GM18505 (cell line): ENCODE data around the gene SLC35B2.

Experiments
- ATAC-seq: cut with Tn5 transposase; IDR thresholded peaks from one replicate; pipeline ENCODE4 v1.9.1; 2021; ENCODE audit not compliant: unreplicated experiment
- POLR2A ChIP-seq: IDR thresholded peaks from 4 replicates; pipeline ENCODE4 v1.6.1; 2011; ENCODE audit warnings: borderline replicate concordance; ENCODE audit not compliant: insufficient read depth, insufficient read length; ENCODE audit errors: extremely low read depth

The SLC35B2 gene

DNA sequence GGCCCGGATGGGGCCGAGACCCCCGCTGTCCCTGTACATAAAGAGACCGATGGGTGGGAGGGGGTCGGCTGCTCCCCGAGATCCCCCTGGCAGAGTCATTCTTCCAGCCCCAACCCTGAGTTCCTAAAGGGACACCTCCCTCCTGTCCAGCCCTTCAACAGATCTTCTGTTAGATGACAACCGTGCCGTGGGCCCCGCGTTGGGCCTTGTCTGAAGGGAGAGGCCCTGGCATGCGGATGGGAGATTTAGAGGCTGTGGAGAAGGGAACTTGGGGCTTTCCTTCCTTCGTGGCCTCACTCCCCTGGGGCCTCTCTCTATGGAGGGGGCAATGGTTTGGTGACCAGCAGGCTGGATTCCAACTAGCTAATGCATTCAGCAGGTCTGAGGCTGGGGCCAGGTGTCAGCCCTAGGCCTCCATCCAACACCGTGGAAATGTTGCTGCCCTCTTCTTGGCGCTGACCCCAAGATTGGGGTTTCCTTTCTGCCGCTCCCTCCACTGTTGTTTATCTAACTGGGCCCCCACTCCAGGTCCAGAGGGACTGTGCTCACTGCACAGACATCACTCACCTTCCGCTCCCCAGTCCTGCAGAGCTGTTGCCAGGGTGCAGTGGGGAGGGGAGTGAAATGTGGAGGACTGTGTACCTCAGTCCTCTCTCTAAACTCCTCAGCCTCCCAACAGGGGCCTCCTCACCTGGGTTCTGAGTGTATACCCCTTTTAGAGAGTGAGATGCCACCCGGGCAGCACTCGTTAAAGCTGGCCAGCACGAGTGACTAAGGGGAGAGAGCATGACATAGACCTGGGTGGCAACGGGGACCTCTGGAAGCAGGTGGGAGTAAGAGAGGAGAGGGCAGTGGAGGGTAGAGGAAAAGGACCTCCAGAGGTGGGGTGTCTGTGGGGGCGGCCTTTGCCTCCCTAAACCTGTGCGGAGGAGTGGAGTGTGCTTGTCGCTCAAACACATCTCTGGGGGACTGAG, 19.6 kb upstream of the SLC35B2 start:
- ATAC-seq, result no peak
- no peak for TF ChIP-seq POLR2A

DNA sequence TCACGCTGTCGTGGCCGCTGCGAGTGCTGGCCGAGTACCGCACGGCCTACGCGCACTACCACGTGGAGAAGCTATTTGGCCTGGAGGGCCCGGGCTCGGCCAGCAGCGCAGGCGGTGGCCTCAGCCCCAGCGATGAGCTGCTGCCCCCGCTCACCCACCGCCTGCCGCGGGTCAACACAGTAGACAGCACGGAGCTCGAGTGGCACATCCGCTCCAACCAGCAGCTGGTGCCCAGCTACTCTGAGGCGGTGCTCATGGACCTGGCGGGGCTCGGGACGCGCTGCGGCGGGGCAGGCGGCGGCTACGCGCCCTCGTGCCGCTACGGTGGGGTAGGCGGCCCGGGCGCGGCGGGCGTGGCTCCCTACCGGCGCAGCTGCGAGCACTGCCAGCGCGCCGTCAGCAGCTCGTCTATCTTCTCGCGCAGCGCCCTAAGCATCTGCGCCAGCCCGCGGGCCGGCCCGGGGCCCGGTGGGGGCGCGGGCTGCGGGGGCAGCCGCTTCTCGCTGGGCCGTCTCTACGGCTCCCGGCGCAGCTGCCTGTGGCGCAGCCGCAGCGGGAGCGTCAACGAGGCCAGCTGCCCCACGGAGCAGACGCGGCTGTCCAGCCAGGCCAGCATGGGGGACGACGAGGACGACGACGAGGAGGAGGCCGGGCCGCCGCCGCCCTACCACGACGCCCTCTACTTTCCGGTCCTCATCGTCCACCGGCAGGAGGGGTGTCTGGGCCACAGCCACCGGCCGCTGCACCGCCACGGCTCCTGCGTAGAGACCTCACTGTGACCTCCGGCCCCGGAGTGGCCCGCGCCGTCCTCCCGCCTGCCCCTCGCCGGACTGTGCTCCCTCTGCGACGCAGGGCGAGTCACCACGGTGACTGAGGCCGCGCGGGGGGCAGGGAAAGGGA, 18.7 kb upstream of the SLC35B2 start:
- ATAC-seq, result no peak
- TF ChIP-seq POLR2A, result no peak

DNA sequence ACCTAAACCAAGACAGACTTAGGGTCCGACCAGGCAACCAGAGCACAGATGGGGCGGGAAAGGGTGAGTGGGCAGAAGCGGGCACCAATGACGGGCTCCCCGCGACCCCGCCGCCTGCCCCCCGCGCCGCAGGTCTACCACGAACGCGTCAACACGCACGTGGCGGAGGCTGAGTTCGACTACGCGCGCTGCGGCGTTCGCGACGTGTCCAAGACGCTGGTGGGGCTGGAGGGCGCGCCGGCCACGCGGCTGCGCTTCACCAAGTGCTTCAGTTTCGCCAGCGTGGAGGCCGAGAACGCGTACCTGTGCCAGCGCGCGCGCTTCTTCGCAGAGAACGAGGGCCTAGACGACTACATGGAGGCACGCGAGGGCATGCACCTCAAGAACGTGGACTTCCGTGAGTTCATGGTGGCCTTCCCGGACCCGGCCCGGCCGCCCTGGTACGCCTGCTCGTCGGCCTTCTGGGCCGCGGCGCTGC, 18.0 kb upstream of the SLC35B2 start:
- TF ChIP-seq POLR2A, result no peak
- no peak for ATAC-seq

DNA sequence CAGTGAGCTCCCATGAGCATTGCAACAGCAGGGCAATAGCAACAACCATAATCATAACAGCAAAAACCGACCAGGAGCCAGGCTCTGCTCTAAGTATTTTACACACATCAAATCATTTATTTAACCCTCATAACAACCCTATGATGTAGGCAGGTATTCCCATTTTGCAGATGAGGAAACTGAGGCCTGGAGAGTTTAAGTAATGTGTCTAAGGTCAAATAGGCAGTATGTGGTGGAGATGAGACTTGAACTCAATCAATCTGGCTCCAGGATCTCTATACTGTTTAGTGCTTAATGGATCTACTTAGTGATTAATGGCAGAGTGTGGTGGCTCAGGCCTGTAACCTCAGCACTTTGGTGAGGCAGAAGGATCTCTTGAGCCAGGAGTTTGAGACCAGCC, 16.3 kb upstream of the SLC35B2 start:
- ATAC-seq, result no peak
- TF ChIP-seq POLR2A, result no peak

DNA sequence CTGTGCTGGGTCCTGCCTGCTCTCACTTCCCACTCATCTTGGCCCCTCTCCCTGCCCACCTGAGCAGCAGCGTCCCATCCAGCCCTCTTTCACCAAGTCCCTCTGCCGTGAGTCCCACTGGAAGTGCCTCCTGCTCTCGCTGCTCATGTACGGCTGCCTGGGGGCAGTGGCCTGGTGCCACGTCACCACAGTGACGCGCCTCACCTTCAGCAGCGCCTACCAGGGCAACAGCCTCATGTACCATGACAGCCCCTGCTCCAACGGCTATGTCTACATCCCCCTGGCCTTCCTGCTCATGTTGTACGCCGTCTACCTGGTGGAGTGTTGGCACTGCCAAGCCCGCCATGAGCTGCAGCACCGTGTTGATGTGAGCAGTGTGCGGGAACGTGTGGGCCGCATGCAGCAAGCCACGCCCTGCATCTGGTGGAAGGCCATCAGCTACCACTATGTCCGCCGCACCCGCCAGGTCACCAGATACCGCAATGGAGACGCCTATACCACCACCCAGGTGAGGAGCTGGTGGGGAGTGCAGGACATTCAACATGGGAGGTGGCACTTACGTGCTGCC, 15.8 kb upstream of the SLC35B2 start:
- ATAC-seq, result no peak
- no peak for TF ChIP-seq POLR2A

DNA sequence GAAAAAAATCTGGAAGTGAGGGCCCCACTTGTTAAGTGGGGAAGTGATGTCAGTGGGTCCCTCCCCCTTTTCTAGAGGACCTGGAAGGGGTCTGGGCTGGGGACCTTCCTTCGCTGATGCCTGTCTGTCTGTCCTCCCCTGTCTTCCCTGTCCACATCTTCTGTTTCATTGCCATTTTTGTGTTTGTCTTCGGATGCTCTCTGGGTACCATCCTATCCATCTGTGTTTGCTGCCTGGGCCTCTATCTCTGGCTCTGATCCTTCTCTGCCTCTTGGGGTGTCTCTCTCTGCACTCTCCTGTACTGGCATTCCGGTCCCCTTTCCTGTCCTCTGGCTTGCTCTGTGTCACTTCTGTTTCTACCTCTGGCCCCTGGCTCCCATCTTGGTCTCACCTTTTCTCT, 15.2 kb upstream of the SLC35B2 start:
- ATAC-seq, result no peak
- no peak for TF ChIP-seq POLR2A

DNA sequence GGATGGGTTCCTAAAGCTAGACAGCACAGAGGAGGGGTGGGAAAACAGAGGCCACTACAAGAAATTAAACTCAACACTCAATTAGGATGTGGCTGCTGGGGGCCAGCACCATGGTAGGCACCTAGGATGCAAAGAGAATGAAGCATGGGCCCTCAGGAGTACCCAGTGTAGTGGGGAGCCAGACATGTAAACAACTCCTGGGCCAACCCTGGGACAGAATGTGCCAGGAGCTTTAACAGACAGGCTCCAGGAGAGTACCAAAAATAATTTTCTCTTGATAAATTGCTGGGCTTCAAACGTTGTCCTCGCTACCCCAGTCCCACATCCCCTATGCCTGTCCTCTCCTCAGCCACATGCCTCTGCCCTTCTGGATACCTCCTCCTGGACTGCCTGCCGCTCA, 14.6 kb upstream of the SLC35B2 start:
- no peak for TF ChIP-seq POLR2A
- no peak for ATAC-seq

DNA sequence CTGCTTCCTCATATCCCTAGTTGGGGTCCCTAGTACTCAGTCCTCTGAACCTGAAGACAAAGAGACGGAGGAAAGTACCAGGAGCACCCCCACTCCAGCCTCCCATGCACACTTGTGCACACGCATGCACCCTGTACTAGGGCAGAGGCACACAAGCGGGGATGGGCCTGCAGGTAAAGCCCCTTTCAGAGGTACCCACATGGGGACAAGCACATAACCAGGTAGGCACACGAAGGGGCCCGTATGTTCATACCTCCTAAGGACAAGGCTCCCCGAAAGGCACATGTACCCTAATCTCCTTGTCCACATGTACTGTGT, 14.0 kb upstream of the SLC35B2 start:
- TF ChIP-seq POLR2A, result no peak
- ATAC-seq, result no peak

DNA sequence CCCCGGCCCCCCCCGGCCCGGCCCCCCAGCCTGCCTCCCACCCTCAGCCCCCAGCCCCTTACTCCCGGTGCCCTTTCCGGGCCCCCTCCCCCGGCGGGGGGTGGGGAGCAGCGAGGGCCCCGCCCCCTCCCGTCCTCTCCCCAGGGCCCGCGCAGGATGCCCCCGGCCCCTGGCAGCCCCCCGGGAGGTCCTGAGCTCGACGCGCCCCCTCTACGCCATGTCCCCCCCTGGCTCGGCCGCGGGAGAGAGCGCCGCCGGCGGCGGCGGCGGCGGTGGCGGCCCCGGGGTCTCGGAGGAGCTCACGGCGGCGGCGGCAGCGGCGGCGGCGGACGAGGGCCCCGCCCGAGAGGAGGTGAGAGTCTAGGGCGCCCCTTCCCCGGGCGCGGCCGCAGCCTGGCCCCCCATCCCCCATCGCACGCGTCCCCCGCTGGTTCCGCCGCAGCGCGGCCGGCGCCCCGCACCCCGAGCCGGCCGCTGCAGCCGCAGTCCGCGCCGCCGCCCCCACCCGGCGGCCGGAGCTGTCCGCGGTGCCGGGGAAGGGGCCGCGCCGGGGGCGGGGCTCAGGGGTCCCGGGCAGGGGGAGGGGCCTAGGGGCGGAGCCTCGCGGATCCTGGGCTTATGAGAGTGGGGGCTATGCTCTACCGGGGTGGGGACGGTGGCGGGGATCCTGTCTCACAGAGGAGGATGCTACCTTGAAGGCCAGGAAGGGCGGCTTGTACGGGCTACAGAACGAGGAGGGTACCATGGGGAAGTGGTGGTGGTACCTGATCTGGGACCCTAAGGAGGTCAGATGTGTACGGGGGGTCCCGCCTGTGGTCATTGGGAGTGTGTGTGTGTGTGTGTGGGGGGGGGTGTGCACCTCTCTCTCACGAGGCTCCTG, 13.4 kb upstream of the SLC35B2 start:
- no peak for TF ChIP-seq POLR2A
- ATAC-seq, result no peak

DNA sequence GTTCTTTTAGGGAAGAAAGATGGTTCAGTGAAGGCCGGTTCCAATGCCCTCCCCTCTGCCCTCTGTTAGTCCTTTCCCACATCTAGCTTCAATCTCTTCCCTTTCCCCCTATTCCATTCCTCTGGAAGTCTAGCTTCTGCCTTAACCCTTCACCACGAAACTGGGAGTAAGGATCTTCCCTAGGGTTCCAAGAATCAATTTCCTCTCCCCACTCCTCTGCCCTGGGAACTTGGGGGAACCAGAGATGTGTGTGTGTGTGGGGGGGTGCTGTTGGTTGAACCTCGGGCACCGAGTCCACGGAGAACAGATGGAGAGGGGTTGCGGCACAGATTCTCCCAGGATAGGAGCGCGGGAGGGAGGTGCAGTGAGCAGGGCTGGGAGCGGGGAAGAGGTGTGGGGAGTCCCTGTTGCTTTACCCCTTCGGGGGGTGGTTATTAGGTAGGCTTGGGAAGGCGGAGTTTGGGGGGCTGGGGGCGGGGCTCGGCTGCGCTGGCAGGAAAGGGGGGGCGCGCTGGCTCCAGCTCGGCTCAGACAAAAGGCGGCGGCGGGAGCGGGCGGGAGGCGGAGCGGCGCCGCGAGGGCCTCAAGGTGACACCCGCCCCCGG, 12.7 kb upstream of the SLC35B2 start, which contains the start of gene TMEM151B:
Gene TMEM151B (plus strand): TSS at position 530 of the 605 bp plus-strand sequence. CDS start 293 bp downstream, outside the sequence.
- ATAC-seq, result no peak

DNA sequence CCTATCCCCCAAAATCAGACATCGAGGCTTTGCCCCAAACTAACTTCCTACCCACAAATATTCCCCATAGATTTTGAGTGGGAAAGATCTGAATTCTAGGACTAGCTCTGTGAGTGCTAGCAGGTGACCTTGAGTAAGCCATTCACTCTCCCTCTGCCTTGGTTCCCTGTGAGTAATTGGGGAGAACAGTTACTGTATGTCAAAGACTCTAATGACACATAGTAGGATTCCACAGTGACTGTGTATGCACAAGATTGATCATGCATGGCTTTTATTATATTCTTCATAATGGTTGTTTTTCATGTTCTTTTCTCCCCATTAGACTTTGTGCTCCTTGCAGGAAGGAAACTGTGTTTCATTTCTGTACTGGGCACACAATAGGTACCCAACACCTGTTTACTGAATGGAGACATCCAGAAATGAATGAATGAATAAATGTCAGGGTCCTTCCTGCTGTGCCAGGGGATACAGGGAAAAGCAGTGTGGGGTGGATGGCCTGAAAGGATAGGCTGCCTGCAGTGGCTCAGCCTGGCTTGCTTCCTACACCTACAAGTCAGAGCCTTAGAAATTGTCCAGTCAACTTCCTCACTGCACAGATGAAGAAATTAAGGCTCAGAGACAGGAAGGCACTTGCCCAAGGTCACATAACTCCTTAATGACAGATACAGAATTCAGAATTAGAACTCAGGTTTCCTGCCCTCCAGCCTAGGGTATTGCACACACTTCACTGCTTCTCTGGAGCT, 12.0 kb upstream of the SLC35B2 start:
- ATAC-seq, result no peak
- no peak for TF ChIP-seq POLR2A

More for the DNA sequence above, 12.7 kb upstream of the SLC35B2 start, which contains the start of gene TMEM151B:
- no peak for TF ChIP-seq POLR2A
